ENCODE measurements around the gene UQCRC2. TPM values are rescaled to one million over a fixed set of nuclear protein-coding genes. Genes with fewer than 3 reads are reported as not detected.
A peak's percentile ranks its signal among the peaks of the same experiment; 100 is the strongest.

Gene UQCRC2
- total RNA-seq, 1 donor from 2014 or later = 272 TPM

DNA sequence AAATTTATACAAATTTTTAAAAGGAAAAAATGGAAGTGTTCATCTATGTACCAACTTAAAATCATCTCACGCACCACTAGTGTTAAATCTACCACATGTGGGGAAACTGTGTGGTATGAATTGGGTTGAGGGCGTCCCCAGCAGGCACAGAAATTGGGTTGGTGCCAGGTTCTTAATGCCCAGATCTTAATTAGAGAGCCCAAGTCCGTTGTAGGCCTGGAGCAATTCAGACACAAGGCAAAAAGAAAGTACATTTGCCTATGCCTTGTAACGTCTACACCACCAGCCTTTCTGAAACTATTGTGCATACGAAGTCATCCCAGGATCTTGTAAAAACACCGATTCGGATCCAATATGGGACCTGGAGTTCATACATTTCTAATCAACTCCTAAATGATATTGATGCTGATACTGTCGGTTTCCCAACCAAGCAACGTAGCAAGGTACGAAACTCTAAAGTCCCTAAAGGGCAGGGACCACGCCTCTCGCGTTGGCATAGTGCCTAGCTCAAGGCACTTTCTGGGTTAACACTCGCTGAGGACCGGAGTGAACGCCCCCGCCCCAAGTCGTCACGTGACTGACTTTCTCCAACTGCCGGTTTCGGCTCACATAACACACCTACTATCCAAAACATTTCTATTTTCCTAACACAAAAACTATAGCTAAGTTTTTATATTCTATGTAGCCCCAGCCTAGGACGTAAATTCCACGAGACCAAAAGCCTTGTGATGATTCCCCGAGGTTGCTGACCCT lies 945 bp upstream of the UQCRC2 start:
- H3K4me1 Mint-ChIP-seq (ENCODE audit: low read depth) = peaks cover 36% of the 10 kb centered on the region
- peak; percentile 72 for DNase-seq (ENCODE audit: low spot score)
- peaks cover 42% of the 10 kb centered on the region for H3K36me3 Mint-ChIP-seq (ENCODE audit: low read depth)
- H3K27ac Mint-ChIP-seq = peak overlapping the region; percentile 97
- no peaks in the 10 kb centered on the region for H3K9me3 Mint-ChIP-seq
- H3K27me3 Mint-ChIP-seq (ENCODE audit: low read depth) = no peaks in the 10 kb centered on the region
- peak overlapping the region; percentile 96 for H3K4me3 Mint-ChIP-seq (ENCODE audit: low read depth)
- intact Hi-C loops (cut with micrococcal nuclease) = loop anchor here (2.0 to 5.0 kb wide), 3 partner anchors 239 to 420 kb away; partner anchors contain the start of genes CDR2 and POLR3E

GRCh38 chr16:21953541-21953902 lies 361 bp downstream of the UQCRC2 start:
- H3K4me3 Mint-ChIP-seq (ENCODE audit: low read depth) = peak overlapping the region; percentile 96
- peaks cover 42% of the 10 kb centered on the region for H3K4me1 Mint-ChIP-seq (ENCODE audit: low read depth)
- H3K36me3 Mint-ChIP-seq (ENCODE audit: low read depth) = peaks cover 51% of the 10 kb centered on the region
- no peaks in the 10 kb centered on the region for H3K27me3 Mint-ChIP-seq (ENCODE audit: low read depth)
- no peak for DNase-seq (ENCODE audit: low spot score)
- H3K27ac Mint-ChIP-seq = peak overlapping the region; percentile 97
- H3K9me3 Mint-ChIP-seq = no peaks in the 10 kb centered on the region
- intact Hi-C loops (cut with micrococcal nuclease) = loop anchor here (2.0 to 5.0 kb wide), 3 partner anchors 237 to 419 kb away; partner anchors contain the start of genes CDR2 and POLR3E

- Mint-ChIP-seq H3K4me1 (ENCODE audit: low read depth) (peaks cover 46% of the 10 kb centered on the region), H3K9me3 (no peaks in the 10 kb centered on the region), H3K4me3 (ENCODE audit: low read depth) (no peak overlapping the region), H3K36me3 (ENCODE audit: low read depth) (peaks cover 82% of the 10 kb centered on the region), H3K27ac (no peak overlapping the region), H3K27me3 (ENCODE audit: low read depth) (no peaks in the 10 kb centered on the region)
- intact Hi-C loops (cut with micrococcal nuclease) = no loop called here
- DNase-seq (ENCODE audit: low spot score) = no peak
Observed at GRCh38 chr16:21957714-21958346, 4.7 kb downstream of the UQCRC2 start.

DNA sequence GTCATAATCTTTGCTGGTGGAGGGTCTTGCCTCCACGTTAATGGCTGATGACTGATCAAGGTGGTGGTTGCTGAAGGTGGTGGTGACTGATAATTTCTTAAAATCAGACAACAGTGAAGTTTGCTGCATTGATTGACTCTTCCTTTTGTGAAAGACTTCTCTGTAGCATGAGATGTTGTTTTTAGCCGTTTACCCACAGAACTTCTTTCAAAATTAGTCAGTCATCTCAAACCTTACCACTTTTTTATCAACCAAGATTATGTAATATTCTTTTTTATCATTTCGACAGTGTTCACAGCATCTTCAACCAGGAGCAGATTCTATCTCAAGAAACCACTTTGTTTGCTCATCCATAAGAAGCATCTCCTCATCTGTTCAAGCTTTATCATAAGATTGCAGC lies 5.9 kb downstream of the UQCRC2 start:
- H3K4me3 Mint-ChIP-seq (ENCODE audit: low read depth) = no peak overlapping the region
- DNase-seq (ENCODE audit: low spot score) = no peak
- peaks cover 74% of the 10 kb centered on the region for H3K36me3 Mint-ChIP-seq (ENCODE audit: low read depth)
- H3K27ac Mint-ChIP-seq = peak overlapping the region; percentile 20
- H3K4me1 Mint-ChIP-seq (ENCODE audit: low read depth) = peaks cover 43% of the 10 kb centered on the region
- intact Hi-C loops (cut with micrococcal nuclease) = no loop called here
- no peaks in the 10 kb centered on the region for H3K9me3 Mint-ChIP-seq
- H3K27me3 Mint-ChIP-seq (ENCODE audit: low read depth) = no peaks in the 10 kb centered on the region

- Mint-ChIP-seq H3K9me3 (no peaks in the 10 kb centered on the region), H3K36me3 (ENCODE audit: low read depth) (peaks cover 79% of the 10 kb centered on the region), H3K4me3 (ENCODE audit: low read depth) (no peak overlapping the region), H3K4me1 (ENCODE audit: low read depth) (peaks cover 31% of the 10 kb centered on the region), H3K27me3 (ENCODE audit: low read depth) (no peaks in the 10 kb centered on the region), H3K27ac (peak overlapping the region; percentile 39)
- intact Hi-C loops (cut with micrococcal nuclease) = no loop called here
- no peak for DNase-seq (ENCODE audit: low spot score)
Observed at GRCh38 chr16:21962475-21962874, 9.3 kb downstream of the UQCRC2 start.

DNA sequence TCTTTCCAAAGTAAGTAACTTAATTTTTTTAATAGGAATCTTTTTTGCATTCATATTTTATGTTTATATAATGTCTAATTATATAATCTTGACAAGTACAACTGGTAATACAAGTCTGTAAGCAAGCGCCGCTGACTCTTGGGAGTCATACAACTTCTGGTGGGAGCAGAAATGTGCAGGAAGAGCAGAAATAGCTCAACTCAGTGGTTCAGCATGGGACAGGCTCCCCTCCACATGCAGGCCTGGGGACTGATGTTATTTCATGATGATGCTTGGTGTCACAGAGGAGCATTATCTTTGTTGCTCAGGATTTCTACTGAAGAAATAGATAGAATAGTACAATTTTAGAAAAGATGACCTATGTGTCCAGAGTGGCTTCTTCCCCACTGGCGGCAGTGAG lies 10.7 kb downstream of the UQCRC2 start:
- Mint-ChIP-seq H3K9me3 (no peaks in the 10 kb centered on the region), H3K27ac (no peak overlapping the region), H3K4me3 (ENCODE audit: low read depth) (no peak overlapping the region), H3K4me1 (ENCODE audit: low read depth) (peaks cover 22% of the 10 kb centered on the region), H3K27me3 (ENCODE audit: low read depth) (no peaks in the 10 kb centered on the region), H3K36me3 (ENCODE audit: low read depth) (peaks cover 75% of the 10 kb centered on the region)
- no peak for DNase-seq (ENCODE audit: low spot score)
- intact Hi-C loops (cut with micrococcal nuclease) = no loop called here

- Mint-ChIP-seq H3K27me3 (ENCODE audit: low read depth) (no peaks in the 10 kb centered on the region), H3K9me3 (no peaks in the 10 kb centered on the region), H3K27ac (no peak overlapping the region), H3K4me1 (ENCODE audit: low read depth) (peaks cover 17% of the 10 kb centered on the region), H3K4me3 (ENCODE audit: low read depth) (no peak overlapping the region), H3K36me3 (ENCODE audit: low read depth) (peaks cover 70% of the 10 kb centered on the region)
- no peak for DNase-seq (ENCODE audit: low spot score)
- intact Hi-C loops (cut with micrococcal nuclease) = no loop called here
Observed at GRCh38 chr16:21964353-21964752, 11.2 kb downstream of the UQCRC2 start.

DNA sequence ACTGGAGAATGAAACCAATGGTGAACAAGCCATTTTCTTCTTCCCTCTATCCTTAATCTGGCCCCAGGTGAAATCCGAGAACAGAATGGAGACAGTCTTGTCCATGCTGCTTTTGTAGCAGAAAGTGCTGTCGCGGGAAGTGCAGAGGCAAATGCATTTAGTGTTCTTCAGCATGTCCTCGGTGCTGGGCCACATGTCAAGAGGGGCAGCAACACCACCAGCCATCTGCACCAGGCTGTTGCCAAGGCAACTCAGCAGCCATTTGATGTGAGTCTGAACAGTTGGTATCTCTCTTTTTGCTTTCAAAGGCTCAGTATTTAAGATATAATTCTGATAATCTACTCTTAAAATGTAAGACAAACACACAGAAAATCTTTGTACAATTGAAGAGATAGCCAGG lies 18.7 kb downstream of the UQCRC2 start:
- H3K36me3 Mint-ChIP-seq (ENCODE audit: low read depth) = peaks cover 45% of the 10 kb centered on the region
- H3K27ac Mint-ChIP-seq = no peak overlapping the region
- H3K9me3 Mint-ChIP-seq = no peaks in the 10 kb centered on the region
- no peaks in the 10 kb centered on the region for H3K27me3 Mint-ChIP-seq (ENCODE audit: low read depth)
- H3K4me3 Mint-ChIP-seq (ENCODE audit: low read depth) = no peak overlapping the region
- intact Hi-C loops (cut with micrococcal nuclease) = no loop called here
- DNase-seq (ENCODE audit: low spot score) = no peak
- no peaks in the 10 kb centered on the region for H3K4me1 Mint-ChIP-seq (ENCODE audit: low read depth)

DNA sequence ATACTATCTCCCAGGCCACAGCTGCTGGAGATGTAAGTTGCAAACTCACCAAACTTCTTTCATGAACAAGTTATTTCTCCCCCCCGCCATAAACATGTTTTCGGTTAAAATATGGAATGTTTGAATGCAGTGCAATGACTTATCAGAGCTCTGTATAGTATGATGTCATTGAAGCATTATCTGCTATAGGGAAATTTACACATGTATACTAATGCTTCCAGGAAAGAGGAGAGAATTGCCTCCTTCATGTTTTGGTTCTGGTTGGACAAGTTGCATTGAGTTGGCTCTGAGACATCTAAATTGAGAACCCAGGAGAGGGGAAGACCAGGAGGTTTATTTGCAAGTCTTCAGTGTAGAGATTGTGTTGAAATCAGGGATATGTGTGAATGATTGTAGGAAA lies 20.8 kb downstream of the UQCRC2 start:
- intact Hi-C loops (cut with micrococcal nuclease) = no loop called here
- Mint-ChIP-seq H3K27me3 (ENCODE audit: low read depth) (no peaks in the 10 kb centered on the region), H3K4me3 (ENCODE audit: low read depth) (no peak overlapping the region), H3K36me3 (ENCODE audit: low read depth) (peaks cover 43% of the 10 kb centered on the region), H3K27ac (no peak overlapping the region), H3K9me3 (no peaks in the 10 kb centered on the region), H3K4me1 (ENCODE audit: low read depth) (no peaks in the 10 kb centered on the region)
- DNase-seq (ENCODE audit: low spot score) = no peak

DNA sequence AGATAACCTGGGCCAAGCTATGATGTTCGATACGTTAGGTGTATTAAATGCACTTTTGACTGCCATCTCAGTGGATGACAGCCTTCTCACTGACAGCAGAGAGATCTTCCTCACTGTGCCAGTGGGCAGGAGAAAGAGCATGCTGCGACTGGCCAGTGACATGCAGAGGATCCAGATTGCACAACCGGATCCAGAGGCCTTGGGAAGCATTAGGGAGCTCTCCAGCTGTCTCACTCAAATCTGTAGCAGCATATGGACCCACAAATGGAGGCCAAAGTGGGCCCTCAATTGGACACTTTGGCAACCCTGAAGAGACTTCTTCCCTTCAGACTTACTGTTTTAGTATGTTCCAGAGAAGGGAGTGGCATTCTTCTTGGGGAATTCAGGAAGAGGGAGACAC lies 26.9 kb downstream of the UQCRC2 start:
- no peak for DNase-seq (ENCODE audit: low spot score)
- no peak overlapping the region for H3K4me3 Mint-ChIP-seq (ENCODE audit: low read depth)
- no peaks in the 10 kb centered on the region for H3K27me3 Mint-ChIP-seq (ENCODE audit: low read depth)
- H3K36me3 Mint-ChIP-seq (ENCODE audit: low read depth) = peaks cover 66% of the 10 kb centered on the region
- H3K9me3 Mint-ChIP-seq = no peaks in the 10 kb centered on the region
- intact Hi-C loops (cut with micrococcal nuclease) = no loop called here
- no peaks in the 10 kb centered on the region for H3K4me1 Mint-ChIP-seq (ENCODE audit: low read depth)
- no peak overlapping the region for H3K27ac Mint-ChIP-seq

DNA sequence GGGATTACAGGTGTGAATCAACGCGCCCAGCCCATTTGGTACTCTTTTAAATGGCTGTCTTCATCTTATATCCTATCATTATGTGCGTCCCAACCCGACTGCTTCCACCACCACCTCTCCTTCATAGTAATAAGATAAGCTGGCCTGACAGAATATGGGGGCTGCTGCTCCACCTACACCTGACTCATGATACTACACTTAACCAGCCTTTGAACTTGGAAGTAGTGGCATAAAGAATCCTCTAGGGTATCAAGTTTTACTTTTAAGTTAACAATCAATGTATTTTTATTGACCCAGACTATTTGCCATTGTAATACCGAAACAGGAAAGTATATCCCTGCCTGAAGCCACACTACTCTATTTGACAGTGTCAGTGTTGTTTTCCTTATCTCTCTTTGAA lies 28.9 kb downstream of the UQCRC2 start:
- H3K4me1 Mint-ChIP-seq (ENCODE audit: low read depth) = no peaks in the 10 kb centered on the region
- no peak for DNase-seq (ENCODE audit: low spot score)
- intact Hi-C loops (cut with micrococcal nuclease) = no loop called here
- H3K36me3 Mint-ChIP-seq (ENCODE audit: low read depth) = peaks cover 73% of the 10 kb centered on the region
- H3K4me3 Mint-ChIP-seq (ENCODE audit: low read depth) = no peak overlapping the region
- no peaks in the 10 kb centered on the region for H3K27me3 Mint-ChIP-seq (ENCODE audit: low read depth)
- H3K9me3 Mint-ChIP-seq = no peaks in the 10 kb centered on the region
- no peak overlapping the region for H3K27ac Mint-ChIP-seq

DNA sequence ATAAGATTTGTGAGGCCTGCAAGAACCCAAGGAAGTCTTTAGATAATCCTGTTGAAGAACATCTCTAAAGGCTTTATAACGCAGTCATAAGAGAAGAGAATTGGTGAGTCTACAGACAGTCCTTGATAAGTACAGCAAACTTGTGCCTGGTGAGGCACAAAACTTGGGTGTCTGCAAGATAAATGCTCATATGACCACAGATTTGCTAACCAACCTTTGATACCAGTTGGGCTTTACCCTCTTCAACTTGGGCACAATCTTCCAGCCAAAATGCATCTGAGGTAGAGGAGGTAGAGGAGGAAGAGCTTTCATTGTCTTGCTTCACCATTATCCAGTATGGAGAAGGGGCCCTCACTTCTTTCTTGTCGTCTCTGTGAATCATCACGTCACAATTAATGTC lies 30.9 kb downstream of the UQCRC2 start:
- H3K9me3 Mint-ChIP-seq = no peaks in the 10 kb centered on the region
- intact Hi-C loops (cut with micrococcal nuclease) = no loop called here
- peaks cover 4% of the 10 kb centered on the region for H3K4me1 Mint-ChIP-seq (ENCODE audit: low read depth)
- H3K27ac Mint-ChIP-seq = no peak overlapping the region
- peaks cover 66% of the 10 kb centered on the region for H3K36me3 Mint-ChIP-seq (ENCODE audit: low read depth)
- H3K4me3 Mint-ChIP-seq (ENCODE audit: low read depth) = no peak overlapping the region
- H3K27me3 Mint-ChIP-seq (ENCODE audit: low read depth) = no peaks in the 10 kb centered on the region
- no peak for DNase-seq (ENCODE audit: low spot score)

DNA sequence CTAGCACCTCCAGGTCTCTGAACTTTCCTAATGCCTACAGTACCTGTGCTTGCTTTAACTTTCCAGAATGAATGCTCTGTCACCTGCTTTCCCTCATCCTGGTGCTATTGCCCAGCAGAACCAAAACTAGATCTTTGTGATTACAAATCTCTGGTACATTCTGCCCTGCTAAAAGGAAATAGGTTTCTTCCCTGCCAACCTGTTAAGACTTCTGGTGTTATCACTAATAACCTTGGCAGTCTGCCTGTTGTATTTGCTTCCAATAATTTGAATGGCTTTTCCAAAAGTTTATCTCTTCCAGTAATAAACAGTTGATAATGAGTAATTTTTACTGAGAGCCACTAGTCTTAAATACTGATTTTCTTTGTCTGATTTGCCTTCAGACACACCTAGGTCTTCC lies 32.4 kb downstream of the UQCRC2 start:
- peaks cover 51% of the 10 kb centered on the region for H3K36me3 Mint-ChIP-seq (ENCODE audit: low read depth)
- no peak for DNase-seq (ENCODE audit: low spot score)
- H3K4me3 Mint-ChIP-seq (ENCODE audit: low read depth) = no peak overlapping the region
- peaks cover 6% of the 10 kb centered on the region for H3K4me1 Mint-ChIP-seq (ENCODE audit: low read depth)
- intact Hi-C loops (cut with micrococcal nuclease) = no loop called here
- no peak overlapping the region for H3K27ac Mint-ChIP-seq
- no peaks in the 10 kb centered on the region for H3K9me3 Mint-ChIP-seq
- no peaks in the 10 kb centered on the region for H3K27me3 Mint-ChIP-seq (ENCODE audit: low read depth)

Measured in activated T-helper 2 cell treated with anti-CD3 and anti-CD28 coated beads, Interferon-gamma antibody, Interleukin-2, Interleukin-4, amounts not matched to agents 10 μg/mL and 5 μg/mL and 100 μg/mL, durations not matched to agents 14 hours and 24 hours and 36 hours (primary cell).